Right kidney (tissue), 9 donors: ENCODE measurements around the gene KIRREL3.

Experiments
- DNase-seq: peaks from one replicate; pipeline ENCODE4 v3.0.0-alpha.2; 2016
- long read RNA-seq, 8 donors: transcript quantifications; one replicate each; lab custom pipeline, GENCODE V29; 2026

Gene KIRREL3
- long read RNA-seq, donor 1: 0 reads
- long read RNA-seq, donor 2: 0 reads
- long read RNA-seq, donor 3: 0 reads
- long read RNA-seq, donor 4: 0 reads
- long read RNA-seq, donor 5: 0 reads
- long read RNA-seq, donor 6: 0 reads
- long read RNA-seq, donor 7: 0 reads
- long read RNA-seq, donor 8: 0 reads

DNA sequence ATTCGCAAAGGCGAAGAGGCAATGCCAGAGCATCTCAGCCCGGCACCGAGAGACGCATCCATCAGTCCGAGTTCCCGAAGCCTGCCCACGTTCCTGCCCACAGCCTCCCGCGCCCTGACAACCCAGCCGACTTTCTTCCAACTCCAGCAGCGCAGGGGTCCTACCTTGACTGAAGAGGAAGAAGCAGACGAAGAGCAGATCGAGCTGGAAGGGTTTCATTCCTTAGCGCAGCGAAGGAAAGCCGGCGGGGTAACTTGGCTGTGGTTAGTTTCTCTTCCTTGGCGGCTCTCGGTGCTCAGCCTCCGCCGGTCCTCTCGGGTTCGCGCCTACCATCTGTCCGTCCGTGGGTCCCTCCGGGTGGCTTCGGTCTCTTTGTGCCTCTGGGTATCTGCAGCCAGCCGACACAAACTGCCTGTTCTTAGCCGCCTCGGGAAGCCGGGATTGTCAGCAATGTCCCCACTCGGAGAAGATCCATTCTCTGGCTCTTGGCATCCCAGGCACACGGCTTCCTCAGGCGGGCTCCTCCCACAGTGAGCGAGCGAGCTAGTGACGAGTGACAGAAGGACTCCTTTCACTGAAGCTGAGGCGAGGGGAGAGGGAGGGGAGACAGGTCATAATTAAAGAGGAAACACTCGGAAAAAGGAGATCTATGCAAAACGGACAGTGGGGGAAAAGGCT lies at the start of gene KIRREL3:
Gene KIRREL3 (minus strand): TSS at position 480 of the 678 bp plus-strand sequence.
- DNase-seq: peak; percentile 70

DNA sequence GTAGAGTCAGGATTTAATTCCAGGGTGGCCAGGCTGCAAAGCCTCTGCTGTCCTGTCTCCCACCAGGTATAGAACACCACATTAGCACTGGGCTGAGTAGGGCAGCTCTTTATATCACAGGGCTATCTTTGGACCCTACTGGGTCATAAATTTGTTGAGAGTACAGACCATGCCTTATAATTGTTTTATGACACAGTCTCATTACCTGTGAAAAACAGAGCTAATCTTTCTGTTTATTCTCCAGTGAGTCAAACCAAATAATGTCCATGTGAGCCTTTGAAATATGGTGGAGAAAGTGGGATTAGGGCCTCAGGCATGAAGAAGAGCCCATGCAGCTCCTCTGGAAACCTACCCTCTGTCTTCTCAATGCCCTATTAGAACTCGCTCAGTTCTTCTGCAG lies 49.6 kb upstream of the KIRREL3 start:
- no peak for DNase-seq

DNA sequence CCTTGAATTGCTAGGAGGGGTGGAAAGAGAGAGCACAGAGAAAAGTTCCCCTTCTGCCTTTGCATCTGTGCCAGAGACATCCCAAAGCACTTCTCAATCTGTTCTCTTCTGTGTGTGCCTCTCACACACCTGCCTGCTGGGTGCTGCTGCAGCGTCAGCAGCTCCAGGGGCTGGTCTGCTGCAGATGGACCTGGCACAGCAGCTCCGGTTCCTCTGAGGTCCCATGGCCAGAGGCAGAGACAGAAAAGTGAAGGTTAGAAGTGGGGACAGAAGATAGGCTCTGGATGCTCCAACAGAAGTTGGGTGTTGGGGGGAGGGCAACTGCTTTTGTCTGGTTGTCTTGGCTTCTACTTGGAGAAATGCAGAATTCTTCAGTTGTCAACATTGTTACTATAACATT lies 48.9 kb upstream of the KIRREL3 start:
- no peak for DNase-seq

DNA sequence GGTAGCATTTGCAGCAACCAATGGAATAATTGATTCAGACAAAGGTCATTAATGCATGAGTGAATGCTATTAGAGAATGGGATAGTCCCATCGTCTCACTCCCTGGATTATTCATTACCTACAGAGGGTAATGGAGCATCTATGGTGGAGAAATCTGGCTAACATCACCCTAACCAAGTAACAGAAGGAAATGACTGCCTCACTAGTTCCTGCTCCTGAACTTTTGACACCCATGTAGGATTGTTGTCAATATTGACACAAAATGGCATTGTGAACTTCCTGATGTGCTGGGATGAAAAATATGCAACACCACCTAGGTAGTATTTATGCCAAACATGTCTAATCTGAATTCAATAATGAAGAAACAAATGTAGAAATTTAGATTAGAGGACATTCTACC lies 44.0 kb upstream of the KIRREL3 start:
- DNase-seq: no peak

DNA sequence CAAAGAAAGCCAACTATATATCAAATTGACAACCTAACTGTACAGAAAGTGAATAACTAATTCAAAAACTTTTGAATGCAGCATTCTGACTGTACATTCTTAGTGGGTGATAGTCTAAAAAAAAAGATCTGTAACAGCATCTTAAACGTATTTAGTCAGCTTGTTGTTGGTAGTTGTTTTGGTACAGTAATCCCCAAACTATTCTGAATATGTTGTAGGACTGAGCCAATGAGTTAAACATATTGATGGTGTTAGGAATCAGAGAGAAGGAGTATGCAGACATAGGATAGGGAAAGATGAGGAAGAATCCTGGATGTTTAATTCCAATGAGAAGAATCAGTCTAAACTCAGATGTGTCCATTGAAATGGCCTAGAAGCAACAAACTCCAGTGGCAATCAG lies 41.9 kb upstream of the KIRREL3 start:
- no peak for DNase-seq

DNA sequence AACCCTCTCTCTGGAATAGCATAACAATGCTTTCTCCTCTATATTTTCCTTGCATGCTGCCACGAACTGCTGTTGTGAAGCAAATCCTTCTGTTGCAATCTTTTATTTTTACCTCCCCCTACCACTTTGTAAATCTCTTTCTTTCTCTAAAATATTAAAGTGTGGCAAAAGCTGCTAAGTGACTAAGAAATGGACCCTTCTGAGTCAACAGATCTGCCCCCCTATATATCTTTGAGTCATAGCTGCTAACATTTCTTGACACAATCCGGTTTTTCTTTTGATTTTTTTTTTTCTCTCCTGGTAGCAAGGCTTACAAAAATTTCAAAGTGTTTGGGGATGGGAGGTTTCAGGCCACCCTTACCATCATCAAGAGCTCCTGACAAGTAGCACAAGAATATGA lies 39.0 kb upstream of the KIRREL3 start:
- no peak for DNase-seq

DNA sequence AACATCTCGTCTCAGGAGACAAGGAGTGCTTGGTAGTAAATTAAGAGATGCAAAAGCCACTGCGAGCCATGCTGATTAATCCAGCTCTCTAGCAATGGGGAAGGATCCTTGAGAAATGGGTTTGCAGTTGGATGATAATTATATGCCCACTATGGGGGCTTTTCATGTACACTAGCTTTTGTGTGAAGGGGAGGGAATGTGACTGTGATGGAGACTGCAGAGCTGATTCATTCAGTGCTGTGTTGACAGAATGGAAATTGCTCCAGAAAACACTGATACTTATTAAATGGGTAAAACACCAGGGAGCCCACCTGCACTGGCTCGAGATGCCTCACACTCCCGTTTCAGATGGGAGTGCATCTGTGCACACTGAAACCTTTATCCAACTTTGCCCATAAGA lies 37.0 kb upstream of the KIRREL3 start:
- no peak for DNase-seq

DNA sequence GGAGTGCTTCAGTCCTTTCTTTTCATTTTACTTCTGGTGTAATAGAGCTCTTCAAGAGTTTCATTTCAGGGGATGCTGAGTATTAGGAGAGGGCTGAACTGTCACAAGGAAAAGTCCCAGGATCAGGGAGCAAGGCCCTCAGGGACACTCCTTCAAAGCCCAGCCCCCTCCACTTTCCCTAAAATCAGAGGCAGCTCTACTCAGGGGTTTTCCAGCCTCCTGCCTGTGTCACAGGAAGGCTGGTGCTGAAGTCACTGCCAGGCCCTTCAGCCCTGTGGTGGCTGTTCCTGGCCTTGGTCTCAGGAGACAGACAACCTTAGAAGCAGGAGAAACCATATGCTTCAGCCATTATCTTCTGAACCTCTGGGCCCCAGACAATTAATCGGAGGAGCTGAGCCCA lies 36.4 kb upstream of the KIRREL3 start:
- no peak for DNase-seq

DNA sequence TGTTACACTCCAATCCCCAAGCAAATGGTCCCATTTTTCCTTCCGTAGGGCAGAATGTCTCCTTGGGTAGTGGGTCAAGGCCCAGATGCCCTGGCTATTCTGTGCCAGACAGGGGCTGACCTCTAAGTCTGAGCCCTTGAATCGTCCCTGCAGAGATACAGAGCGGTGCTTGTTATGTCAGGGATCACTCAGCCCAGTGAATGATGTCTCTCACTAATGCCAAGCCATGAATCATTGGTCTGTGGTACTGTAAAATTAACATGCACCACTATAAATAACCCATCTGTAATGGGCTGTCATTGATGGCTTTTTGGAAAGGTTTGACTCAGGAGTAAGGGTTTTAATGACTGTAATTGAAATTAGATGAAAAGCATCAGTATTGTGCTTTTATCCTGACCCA lies 35.3 kb upstream of the KIRREL3 start:
- DNase-seq: no peak

DNA sequence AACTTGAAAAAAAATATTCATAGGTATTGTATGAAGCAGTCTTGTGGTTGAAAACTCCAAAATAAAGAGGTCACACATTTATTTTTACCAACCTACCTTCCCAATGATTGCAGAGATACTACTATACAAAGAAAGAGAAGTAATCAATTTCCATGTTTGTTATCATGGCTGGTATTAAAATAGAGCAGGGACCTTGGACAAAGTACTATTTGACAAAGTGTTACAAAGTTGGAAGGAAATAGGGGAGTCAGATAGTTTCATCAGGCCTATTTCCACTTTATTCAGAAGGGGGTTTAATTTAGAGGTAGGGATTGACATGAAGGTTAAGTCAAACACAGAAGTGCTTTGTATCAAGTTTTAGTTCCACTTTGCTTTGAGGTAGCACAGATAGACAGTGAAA lies 34.4 kb upstream of the KIRREL3 start:
- no peak for DNase-seq

DNA sequence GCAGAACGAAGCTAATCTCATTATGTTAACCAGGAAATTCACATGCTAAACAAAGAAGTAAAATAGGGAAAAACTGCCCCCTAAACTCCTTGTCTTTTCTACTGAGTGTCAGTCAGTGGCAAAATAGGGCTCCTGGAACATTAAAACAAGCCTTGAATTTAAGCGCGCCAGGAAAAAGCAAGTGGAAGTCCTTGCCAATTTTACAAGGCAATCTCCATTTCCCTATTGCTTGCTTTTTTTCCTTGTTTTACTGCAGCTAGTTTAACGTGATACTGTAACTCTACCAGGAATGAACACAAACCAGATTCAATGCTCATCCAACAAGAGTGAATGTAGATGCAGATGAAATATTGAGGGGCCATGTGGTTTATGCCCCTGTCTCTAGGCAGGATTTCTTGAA lies 28.1 kb upstream of the KIRREL3 start:
- DNase-seq: no peak

DNA sequence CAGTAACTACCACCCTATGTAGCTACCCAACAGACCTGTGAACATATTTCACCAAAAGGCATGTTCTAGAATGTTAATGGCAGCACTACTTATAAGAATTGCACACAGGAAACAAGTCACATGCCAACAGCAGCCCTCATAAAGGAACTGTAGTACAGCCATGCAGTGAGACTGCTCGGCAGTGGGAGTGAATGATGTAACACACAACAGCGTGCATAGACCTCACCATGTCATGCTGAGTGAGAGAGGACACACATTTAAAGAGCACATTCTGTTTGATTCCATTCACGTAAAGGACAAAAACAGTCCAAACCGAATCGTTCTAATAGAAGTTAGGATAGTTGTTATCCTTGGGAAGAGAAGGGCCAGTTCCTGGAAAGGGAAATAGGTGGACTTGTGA lies 27.2 kb upstream of the KIRREL3 start:
- DNase-seq: no peak

DNA sequence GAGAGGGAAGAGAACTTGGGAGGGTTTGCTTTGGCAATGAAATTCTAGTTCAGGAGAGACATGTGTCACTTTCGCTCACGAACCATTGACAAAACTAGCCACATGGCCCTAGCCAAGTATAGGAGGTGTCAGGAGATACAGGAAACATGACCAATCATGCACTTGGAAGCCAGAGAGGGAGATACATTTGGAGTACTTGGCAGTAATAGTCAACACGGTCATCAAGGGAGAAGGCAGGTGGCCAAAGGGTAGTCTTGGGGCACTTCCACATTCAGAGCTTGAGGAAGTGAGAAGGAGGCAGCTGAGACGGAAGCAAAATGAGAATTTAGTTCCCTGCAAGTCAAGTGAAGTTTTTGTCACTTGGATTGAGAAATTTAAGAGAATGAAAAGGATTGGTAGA lies 26.4 kb upstream of the KIRREL3 start:
- no peak for DNase-seq

DNA sequence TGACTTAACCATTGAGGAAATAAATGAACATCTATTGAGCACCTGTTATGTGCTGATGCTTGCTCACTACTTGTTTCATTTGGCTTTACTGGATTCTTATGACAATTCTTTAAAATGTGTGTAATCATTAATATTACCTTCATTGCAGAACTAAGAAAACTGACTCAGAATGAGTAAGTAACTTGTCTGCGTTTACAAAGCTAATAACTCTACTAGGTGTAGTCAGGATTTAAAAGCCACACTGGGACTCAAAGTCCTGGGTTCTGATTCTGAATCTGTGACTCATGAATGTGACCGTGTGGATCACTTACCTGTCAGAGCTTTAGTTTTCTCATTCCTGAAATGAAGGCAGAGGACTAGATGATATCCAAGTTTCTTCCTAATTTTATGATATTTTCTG lies 23.4 kb upstream of the KIRREL3 start:
- no peak for DNase-seq

DNA sequence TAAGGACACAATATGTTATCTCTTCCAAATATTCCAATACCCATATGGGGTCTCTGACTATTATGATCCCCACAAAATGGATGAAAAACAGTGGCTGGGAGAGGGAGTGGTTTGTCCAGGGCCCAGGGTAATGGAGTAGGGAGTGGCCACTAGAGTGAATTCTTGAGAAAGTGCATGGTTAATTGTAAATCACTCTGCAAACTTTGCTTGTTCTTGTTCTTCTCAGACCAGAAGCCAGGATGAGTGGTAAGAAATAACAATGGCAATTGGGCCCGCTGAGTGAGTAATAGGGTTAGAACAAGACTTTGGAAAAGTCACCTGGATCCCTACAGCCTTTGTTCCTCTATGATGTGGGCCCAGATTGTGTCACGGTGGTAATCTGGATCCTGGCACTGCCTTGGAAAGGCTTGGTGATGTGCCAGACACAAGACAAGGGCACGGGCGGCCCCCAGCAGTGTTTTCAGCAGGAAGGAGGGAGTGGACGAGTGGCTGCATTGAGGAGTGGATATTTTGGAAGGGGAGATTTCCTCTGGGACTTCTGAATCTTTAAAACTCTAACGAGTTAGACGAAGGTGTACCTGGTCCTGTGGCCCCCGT lies 18.2 kb upstream of the KIRREL3 start:
- DNase-seq: no peak

DNA sequence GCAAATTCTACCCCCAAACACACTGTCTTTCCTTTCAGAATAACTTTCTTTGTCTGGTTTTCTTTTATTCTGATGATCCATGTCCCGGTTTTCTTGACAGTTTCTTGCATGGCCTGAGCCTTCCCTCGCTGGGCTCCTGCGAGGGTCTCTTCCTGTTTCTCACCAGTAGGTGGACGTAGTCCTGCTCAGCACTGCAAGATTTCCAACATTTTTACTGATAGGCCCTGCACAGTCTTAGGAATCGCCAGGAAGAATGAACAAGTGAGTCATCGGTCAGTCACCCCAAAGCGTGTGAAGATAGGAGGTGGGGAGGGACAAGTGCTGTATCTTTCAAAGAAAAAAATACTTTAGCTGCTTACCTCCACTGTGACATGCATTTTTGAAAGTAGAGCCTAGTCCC lies 16.9 kb upstream of the KIRREL3 start:
- DNase-seq: no peak

DNA sequence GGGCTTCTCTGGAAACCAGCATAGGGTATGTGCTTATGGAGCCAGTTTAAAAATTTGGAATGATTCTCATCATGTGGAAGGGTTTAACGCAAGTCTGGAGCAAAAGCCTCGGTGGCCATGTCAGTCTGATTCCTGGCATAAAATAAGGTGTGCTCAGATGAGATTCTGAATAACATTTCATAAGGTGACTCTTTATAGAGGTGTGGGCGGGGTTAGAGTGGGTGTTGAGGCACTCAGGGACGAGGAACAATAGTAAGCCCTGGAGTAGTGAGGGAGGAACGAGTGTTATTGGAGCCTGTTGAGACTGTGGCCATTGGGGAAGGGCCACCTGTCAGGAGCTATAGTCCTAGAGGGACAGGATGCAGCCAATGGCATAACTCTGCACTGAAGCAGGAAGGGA lies 13.0 kb upstream of the KIRREL3 start:
- DNase-seq: no peak

DNA sequence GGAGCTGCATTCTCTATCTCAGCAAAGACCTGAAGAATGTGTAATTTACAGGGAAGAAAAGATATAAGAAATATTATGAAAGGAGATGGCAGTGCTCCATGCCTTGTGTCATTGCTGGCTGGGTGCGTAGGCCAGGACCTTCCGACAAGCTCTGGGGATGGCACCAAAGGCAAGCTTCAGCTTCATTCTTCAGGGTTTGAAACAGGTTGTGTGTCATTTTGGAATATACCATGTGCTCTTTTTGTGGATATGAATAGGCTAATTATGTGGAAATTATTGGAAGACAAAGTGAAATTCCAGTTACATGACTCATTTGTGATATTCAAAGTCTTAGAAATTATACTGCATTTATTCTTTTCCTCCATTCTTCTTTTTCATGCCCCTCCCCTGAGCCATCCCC lies 5.7 kb upstream of the KIRREL3 start:
- no peak for DNase-seq

DNA sequence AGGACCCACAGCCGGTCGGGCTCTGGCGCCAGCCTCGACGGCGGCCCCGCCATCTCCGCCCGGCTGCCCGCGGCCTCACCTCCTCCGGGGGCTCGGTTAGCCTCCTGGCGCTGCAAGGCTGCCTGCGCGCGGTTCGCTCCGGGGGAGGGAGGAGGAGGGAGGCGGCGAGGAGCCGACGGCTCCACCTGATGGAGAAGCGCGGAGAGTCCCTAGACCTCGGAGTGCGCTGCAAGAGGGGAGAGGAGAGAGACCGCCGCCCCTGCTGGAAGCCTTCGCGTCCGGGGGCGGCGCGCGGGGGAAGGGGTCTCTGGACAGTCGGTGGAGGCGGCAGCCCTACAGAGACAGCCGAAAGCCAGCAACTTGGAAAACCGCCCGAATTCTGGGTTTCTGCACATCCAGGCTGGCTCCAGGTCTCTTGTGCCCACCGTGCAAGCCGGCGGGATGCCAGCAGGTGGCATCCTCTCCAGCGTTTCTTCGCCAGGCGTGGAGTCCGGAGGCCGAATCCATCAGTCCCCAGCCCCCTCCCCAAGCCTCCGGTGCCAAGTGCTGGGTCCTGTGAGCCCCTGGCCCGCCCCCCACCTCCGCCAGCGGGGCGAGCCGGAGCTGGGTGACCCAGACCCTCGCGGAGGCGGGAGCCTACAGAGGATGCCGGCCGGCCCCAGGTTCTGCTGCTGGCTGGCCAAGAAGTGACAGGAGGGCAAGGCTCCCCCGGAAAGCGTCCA lies 2.9 kb upstream of the KIRREL3 start:
- DNase-seq: peak; percentile 93

DNA sequence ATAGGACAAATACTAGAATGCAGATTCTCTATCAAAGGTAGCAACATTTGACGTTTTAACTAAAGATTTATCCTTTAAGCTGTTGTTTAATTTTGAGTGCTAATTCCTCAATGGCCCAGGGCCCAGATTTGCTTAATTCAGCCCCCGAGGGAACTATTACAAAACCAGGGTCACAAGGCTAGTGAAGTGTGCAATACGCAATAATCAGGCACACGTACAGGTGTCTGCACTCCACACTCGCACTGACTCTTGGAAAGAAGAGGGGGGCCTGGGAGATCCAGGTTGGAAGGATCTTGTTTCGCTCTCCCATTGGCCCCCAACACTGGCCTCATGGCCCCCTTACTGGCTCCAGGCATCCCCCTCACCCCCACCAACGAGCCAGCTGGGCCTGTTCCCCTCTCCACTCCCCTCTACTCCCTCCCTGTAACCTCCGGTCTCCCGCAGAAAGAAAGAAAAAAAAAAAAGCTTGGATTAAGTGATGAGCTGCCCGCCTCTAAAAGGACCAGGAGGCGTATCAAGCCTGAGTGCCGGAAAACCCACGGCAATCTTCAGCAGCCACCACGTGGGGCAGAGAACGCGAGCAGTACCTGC lies 2.2 kb upstream of the KIRREL3 start:
- DNase-seq: no peak

DNA sequence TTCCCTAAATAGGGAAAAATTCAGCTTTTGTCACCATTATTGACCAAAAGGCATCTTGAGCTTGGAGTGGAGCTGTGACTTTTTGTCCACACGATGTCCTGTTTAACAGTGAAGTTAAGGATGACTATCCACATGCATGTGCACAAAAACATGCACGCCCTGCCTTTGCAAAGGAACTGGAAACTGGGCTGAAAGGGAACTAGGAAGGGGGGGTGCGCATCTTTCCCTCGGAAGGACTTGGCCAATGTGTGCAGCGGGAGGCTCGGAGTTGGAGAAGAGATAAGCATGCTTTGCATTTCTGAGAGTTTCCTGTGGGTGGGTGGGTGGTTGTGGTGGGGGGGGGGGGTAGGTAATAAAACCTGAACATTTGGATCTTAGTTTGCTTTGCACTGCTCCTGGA lies 411 bp upstream of the KIRREL3 start:
- DNase-seq: no peak

DNA sequence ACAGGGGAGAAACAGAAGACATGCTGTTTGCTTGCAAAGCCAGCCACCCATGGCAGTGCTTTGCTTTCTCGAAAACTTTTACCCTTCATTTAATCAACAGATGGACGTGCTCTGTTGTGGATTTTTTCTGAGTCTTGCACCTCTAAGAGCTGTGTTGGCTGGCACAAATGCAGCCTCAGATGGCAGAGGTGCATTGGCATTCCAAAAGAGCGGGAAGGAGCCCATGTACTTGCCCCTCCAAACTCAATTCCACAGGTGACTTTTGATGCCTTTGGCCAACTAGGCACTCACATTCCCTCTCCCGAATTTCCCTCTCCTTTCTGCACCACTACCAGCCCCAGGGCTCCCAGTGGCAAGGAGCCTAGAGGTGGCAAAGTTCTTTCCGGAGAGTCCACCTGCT lies 1.2 kb downstream of the KIRREL3 start:
- no peak for DNase-seq

DNA sequence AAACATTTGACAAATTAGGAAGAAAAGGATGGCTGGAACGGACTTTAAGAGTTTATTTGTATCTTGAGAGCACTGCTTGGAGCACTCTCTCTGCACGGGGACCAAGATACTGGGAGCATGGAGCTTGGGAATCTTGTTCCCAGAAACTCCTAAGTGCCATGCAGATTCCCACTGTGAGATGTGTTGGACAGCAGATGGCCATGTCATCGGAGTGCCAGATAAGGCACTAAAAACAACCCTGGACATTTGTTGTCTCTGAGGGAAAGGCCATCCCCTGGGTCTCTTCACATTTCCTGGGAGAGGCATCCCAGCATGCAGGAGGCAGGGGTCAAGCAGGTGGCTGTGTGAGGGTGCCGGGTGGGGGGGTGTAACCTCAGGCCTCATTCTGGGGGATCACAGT lies 2.9 kb downstream of the KIRREL3 start:
- DNase-seq: no peak
